Ammon's horn (tissue), 1 donor: ENCODE data around the gene SERPINA1.
A peak's percentile ranks its signal among the peaks of the same experiment; 100 is the strongest.

Source experiments
- DNase-seq: peaks from one replicate; pipeline ENCODE4 v3.0.0-alpha.2; 2016; ENCODE audit warnings: low spot score

SERPINA1 gene

GRCh38 chr14:94397289-94398181 lies 9.1 kb upstream of the SERPINA1 start:
- DNase-seq: no peak

- no peak for DNase-seq
Observed at GRCh38 chr14:94396628-94397225, 8.3 kb upstream of the SERPINA1 start.

- no peak for DNase-seq
Observed at GRCh38 chr14:94395888-94396574, 7.6 kb upstream of the SERPINA1 start.

GRCh38 chr14:94395282-94395887 lies 7.0 kb upstream of the SERPINA1 start:
- no peak for DNase-seq

GRCh38 chr14:94394581-94395207 lies 6.3 kb upstream of the SERPINA1 start:
- DNase-seq: peak; percentile 79

GRCh38 chr14:94394025-94394493 lies 5.7 kb upstream of the SERPINA1 start:
- DNase-seq: no peak

- DNase-seq: no peak
Observed at GRCh38 chr14:94393474-94393873, 5.1 kb upstream of the SERPINA1 start.

- peak; percentile 42 for DNase-seq
Observed at GRCh38 chr14:94392510-94392935, 4.1 kb upstream of the SERPINA1 start.

GRCh38 chr14:94391281-94391975 lies 3.0 kb upstream of the SERPINA1 start:
- no peak for DNase-seq

- peak; percentile 62 for DNase-seq
Observed at GRCh38 chr14:94390372-94391086, 2.1 kb upstream of the SERPINA1 start.

GRCh38 chr14:94389731-94390371 lies 1.4 kb upstream of the SERPINA1 start:
- DNase-seq: no peak

- DNase-seq: no peak
Observed at GRCh38 chr14:94389104-94389469, 685 bp upstream of the SERPINA1 start.

- DNase-seq: no peak
Observed at GRCh38 chr14:94388027-94388383, 397 bp downstream of the SERPINA1 start.

- DNase-seq: no peak
Observed at GRCh38 chr14:94387051-94388026, 1.1 kb downstream of the SERPINA1 start.

GRCh38 chr14:94386085-94387031 lies 2.0 kb downstream of the SERPINA1 start:
- DNase-seq: no peak

GRCh38 chr14:94385553-94386057 lies 2.8 kb downstream of the SERPINA1 start:
- no peak for DNase-seq

- DNase-seq: no peak
Observed at GRCh38 chr14:94384342-94384741, 4.1 kb downstream of the SERPINA1 start.

- no peak for DNase-seq
Observed at GRCh38 chr14:94383777-94384176, 4.6 kb downstream of the SERPINA1 start.
